ENCODE results near the gene CES4A. TPM values are rescaled to one million over a fixed set of nuclear protein-coding genes. Genes with fewer than 3 reads are reported as not detected.
"Not testable (repeated sequence)": the region's sequence is repeated elsewhere in the genome, so short reads cannot be mapped to it uniquely, and the experiment has no call there.

CES4A gene
- polyA plus RNA-seq (2014; cell fraction: cytosol; rRNA removed): 0.22 and 2.0 TPM in 2 replicates
- polyA plus RNA-seq (2014; cell fraction: nucleus; rRNA removed): 2.7 and 4.9 TPM in 2 replicates

GRCh38 chr16:66988197-66988788 lies at the start of gene CES4A:
Gene CES4A, plus strand, starts transcription at chr16:66988589. Its CDS starts 184 bp downstream, at chr16:66988773.
- no peak for DNase-seq (ENCODE audit: low spot score)

GRCh38 chr16:66939366-66939765 lies 49.0 kb upstream of the CES4A start:
- no peak for DNase-seq (ENCODE audit: low spot score)

GRCh38 chr16:66940236-66940635 lies 48.2 kb upstream of the CES4A start:
- no peak for DNase-seq (ENCODE audit: low spot score)

- no peak for DNase-seq (ENCODE audit: low spot score)
These were observed 45.4 kb upstream of the CES4A start for GRCh38 chr16:66942981-66943380.

- DNase-seq (ENCODE audit: low spot score): no peak
These were observed 44.8 kb upstream of the CES4A start for GRCh38 chr16:66943426-66944053.

GRCh38 chr16:66944054-66944441 lies 44.3 kb upstream of the CES4A start:
- no peak for DNase-seq (ENCODE audit: low spot score)

- DNase-seq (ENCODE audit: low spot score): not testable (repeated sequence)
These were observed 43.4 kb upstream of the CES4A start for GRCh38 chr16:66944971-66945370.

GRCh38 chr16:66945939-66946338 lies 42.5 kb upstream of the CES4A start:
- DNase-seq (ENCODE audit: low spot score): no peak

- DNase-seq (ENCODE audit: low spot score): no peak
These were observed 41.8 kb upstream of the CES4A start for GRCh38 chr16:66946541-66946940.

GRCh38 chr16:66946974-66947301 lies 41.5 kb upstream of the CES4A start:
- no peak for DNase-seq (ENCODE audit: low spot score)

- DNase-seq (ENCODE audit: low spot score): peak; percentile 84
These were observed 40.9 kb upstream of the CES4A start for GRCh38 chr16:66947302-66948065.

GRCh38 chr16:66948134-66948836 lies 40.1 kb upstream of the CES4A start:
- DNase-seq (ENCODE audit: low spot score): no peak

GRCh38 chr16:66948837-66949225 lies 39.6 kb upstream of the CES4A start:
- no peak for DNase-seq (ENCODE audit: low spot score)

- DNase-seq (ENCODE audit: low spot score): no peak
These were observed 38.9 kb upstream of the CES4A start for GRCh38 chr16:66949472-66949871.

GRCh38 chr16:66950437-66950836 lies 38.0 kb upstream of the CES4A start:
- no peak for DNase-seq (ENCODE audit: low spot score)

GRCh38 chr16:66950971-66951790 lies 37.2 kb upstream of the CES4A start:
- no peak for DNase-seq (ENCODE audit: low spot score)

- DNase-seq (ENCODE audit: low spot score): no peak
These were observed 35.8 kb upstream of the CES4A start for GRCh38 chr16:66952430-66953110.

- no peak for DNase-seq (ENCODE audit: low spot score)
These were observed 34.8 kb upstream of the CES4A start for GRCh38 chr16:66953462-66954096.

- DNase-seq (ENCODE audit: low spot score): peak; percentile 80
These were observed 34.2 kb upstream of the CES4A start for GRCh38 chr16:66954097-66954659.
